SW480 (cell line): Measurements from ENCODE around the gene TEX28.
"Not testable (repeated sequence)": the region's sequence is repeated elsewhere in the genome, so short reads cannot be mapped to it uniquely, and the experiment has no call there.

Experiments used
- DNase-seq: peaks from one replicate; pipeline ENCODE4 v3.0.0-alpha.2; 2016; ENCODE audit warnings: low spot score

The TEX28 gene

GRCh38 chrX:154310616-154311536 lies 16.0 kb upstream of the TEX28 start:
- no peak for DNase-seq

DNA sequence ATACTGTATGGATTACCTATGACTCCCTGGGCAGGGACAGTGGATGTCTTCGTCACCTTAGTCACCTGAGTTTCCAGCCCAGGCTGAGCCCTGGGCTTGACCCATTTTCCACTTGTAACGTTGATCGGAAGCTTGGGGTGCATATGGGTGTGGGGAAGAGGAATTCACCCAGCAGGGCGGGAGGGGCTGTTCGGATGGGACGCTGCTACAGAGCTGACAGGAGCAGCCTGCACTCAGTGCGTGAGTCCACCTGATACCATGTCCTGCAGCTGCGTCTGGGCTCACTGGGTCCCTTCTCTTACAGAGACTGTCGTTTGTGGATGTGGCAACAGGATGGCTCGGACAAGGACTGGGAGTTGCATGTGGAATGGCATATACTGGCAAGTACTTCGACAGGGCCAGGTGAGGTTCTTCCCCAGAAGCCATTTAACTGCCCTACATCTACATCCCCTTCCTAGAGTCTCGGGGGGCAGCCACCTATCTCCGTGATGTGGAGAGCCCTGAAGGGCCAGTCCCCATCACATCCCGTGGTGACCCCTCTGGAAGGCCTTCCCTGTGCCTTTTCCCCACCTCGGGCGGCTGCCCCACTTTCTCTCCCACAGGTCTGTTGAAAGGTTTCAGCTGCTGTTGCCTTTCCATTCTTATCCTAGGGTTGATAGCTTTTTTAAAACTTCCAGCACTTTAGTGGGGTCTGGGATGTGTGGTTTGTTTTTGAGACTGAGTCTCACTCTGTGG lies 14.3 kb upstream of the TEX28 start:
- no peak for DNase-seq

GRCh38 chrX:154308108-154308946 lies 13.4 kb upstream of the TEX28 start:
- DNase-seq: peak; percentile 48

DNA sequence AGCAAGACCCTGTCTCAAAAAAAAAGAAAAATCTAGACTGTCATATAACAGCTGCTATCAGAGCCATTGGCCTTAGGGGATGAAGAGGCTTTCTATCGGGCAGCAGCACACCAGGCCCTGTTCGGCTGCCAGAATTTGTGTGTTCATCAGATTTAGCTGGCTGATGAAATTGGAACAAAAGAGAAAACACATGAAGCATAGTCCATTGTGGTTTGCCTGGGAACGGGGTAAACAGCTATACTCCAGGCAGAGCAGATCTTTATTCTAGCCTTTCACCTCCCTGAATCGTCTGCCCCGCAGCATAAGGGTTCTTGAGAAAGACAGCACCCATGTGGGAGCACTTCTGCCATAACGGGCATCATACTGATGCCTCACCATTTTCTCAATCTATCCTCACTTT lies 12.3 kb upstream of the TEX28 start:
- no peak for DNase-seq

DNA sequence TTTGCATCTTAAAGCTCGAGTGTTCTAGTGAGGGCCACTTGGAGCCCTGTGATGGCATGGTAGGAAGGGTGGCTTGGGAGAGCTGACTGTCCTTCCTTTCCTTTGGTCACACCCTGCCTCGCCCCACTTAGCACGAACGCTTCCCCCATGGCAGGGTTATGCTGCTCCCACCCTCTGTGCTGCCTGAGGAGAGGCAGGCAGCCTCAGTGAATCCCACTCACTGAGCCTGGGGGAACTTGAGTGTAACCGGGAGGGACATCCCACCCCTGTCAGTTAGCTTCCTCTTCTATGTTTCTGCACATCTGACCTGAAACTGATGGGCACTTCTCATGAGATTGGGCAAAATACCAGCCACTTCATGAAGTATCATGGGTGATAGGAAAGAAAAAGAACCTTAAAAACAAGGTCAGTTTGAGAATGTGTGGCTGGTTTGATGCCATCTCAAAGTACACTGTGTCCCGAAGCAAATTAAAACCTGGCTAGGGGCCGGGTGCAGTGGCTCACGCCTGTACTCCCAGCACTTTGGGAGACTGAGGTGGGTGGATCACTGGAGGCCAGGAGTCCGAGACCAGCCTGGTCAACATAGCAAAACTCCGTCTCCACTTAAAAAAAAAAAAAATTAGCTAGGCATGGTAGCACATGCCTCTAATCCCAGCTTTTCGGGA lies 10.7 kb upstream of the TEX28 start:
- DNase-seq: no peak

GRCh38 chrX:154304846-154305245 lies 9.9 kb upstream of the TEX28 start:
- DNase-seq: no peak

DNA sequence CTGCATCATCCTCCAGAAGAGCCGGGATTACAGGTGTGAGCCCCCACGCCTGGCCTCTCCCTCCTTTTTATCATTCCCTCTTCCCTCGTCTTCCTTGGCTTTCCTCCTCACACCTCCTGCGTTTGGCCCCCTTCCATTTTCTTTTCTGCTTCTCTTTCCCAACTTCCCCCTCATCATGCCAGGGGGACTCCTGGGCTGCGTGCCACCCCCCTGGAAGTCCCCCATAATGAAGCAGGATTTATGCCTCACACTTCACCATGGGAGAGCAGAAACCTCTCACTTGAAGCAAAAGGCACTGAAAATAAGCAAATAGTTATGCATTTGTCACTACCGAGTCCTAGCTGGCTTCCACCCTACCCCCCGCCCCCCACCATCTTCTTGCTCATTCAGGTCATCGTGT lies 8.6 kb upstream of the TEX28 start:
- DNase-seq: no peak

- DNase-seq: not testable (repeated sequence)
Measured at GRCh38 chrX:154302998-154303397, 8.1 kb upstream of the TEX28 start.

- DNase-seq: no peak
Measured at GRCh38 chrX:154300816-154301215, 5.9 kb upstream of the TEX28 start.

DNA sequence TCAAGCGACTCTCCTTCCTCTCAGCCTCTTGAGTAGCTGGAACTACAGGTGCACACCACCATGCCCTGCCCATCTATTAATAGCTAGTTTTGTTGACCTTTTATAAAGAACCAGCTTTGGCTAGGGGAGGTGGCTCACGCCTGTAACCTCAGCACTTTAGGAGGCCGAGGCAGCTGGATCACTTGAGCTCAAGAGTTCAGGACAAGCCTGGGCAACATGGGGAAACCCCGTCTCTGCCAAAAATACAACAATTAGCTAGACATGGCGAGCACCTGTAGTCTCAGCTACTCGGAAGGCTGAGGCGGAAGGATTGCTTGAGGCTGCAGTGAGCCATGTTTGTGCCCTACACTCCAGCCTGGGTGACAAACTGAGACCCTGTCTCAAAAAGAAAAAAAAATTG lies 3.4 kb upstream of the TEX28 start:
- no peak for DNase-seq

GRCh38 chrX:154296731-154297130 lies 1.8 kb upstream of the TEX28 start:
- DNase-seq: no peak

DNA sequence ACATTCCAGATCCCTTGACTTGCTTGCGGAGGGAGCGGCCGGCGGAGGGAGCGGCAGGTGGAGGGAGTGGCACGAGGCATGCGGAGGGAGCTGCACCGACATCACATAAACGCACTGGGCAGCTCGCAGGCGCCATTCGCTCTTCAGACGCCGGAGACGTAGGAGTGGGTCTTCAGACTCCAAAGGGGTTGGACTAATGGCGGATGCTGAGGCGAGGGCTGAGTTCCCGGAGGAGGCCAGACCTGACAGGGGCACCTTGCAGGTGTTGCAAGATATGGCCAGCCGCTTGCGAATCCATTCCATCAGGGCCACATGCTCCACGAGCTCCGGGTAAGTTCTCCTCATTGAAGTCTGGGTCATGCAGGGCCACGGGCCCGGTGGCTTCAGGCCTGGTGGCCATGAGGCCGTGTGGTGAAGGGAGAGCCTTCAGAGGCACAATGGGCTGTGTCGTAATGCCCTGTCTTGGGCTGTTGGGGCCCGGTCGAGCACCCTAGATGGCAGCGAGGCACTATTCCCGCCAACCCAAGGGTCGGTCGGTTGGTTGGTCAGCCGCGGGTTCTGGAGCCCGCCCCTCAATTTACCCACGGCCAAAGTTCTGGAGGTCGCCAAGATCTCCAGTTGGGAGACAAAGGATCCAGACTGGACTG lies 863 bp upstream of the TEX28 start, which contains the start of gene TKTL1:
TKTL1 (plus strand) TSS at position 132 of the 647 bp plus-strand sequence; CDS start at position 197, 65 bp downstream.
- no peak for DNase-seq

DNA sequence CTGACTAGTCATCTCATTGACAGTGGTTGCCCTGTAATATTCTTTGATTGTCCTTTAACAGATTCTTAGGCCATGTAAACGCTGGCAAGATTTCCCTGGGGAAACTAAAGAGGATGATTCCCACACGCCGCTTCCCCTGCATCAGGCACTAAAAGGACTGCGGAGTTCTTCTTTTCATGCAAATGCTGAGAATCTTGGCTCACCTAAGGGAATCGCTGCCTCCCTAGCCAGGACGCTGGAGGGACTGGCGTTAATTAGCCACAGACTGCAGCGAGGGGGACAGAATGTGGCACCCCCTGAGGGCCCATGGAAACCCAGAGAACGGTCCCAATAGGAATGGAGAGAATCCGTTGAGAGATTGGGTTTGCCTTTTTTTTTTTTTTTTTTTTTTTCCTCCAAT lies 8.5 kb downstream of the TEX28 start:
- DNase-seq: not testable (repeated sequence)

DNA sequence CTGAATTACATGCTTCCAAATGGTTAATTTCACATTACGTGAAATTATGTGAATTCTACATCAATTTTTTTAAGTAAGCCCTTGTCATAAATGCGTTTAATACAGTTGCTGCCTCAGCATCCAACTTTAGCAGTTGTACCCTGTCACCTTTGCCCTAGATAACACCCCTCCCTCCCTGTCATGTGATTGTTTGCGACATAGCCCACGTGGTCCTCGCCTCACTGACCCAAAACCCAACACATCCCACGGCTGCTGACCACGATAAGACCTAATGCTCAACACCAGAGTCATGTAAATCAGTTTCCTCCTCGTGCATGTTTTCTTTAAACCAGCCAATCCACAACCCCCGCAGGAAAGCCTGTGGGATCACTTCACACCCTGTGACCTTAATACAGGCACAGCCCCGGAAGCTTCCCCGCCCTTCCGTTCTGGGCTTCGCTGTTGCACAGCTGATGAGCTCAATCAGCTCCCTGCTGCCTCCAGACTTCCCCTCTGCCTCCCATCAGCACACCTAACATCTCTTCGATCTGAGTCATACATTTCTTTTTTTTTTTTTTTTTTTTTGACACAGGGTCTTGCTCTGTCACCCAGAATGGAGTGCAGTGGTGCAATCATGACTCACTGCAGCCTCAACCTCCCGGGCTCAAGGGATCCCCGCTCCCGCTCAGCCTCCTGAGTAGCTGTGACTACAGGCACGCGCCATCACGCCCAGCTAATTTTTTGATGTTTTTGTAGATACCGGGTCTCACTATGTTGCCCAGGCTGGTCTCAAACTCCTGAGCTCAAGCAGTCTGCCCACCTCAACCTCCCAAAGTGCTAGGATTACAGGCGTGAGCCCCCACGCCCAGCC lies 10.2 kb downstream of the TEX28 start:
- not testable (repeated sequence) for DNase-seq

- DNase-seq: not testable (repeated sequence)
Measured at GRCh38 chrX:154269245-154269644, 25.7 kb downstream of the TEX28 start.

DNA sequence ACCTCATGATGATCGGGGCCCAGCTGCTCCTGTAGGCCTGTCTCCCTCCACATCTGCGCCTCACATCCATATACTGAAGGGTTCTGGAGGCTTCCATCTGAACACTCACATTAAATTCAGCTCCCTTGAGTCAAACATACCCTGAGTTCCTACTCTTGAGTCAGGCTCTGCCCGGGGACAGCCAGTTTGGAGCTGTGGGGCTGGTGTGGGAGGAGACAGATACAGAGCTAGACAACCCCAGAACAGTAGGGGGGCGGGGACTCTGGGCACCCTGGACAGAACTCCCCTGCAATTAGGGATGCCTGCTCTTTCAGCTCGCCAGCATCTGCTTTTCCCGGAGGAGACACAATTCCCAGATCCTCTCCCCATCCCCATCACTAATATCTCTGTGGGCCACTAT lies 31.9 kb downstream of the TEX28 start:
- DNase-seq: not testable (repeated sequence)

- DNase-seq: not testable (repeated sequence)
Measured at GRCh38 chrX:154258711-154259110, 36.2 kb downstream of the TEX28 start.

DNA sequence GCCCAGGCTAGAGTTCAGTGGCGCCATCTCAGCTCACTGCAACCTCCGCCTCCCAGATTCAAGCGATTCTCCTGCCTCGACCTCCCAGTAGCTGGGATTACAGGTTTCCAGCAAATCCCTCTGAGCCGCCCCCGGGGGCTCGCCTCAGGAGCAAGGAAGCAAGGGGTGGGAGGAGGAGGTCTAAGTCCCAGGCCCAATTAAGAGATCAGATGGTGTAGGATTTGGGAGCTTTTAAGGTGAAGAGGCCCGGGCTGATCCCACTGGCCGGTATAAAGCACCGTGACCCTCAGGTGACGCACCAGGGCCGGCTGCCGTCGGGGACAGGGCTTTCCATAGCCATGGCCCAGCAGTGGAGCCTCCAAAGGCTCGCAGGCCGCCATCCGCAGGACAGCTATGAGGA lies 37.6 kb downstream of the TEX28 start, which contains the start of gene OPN1MW3:
OPN1MW3 (plus strand) TSS at position 301 of the 400 bp plus-strand sequence; CDS start at position 339, 38 bp downstream.
- DNase-seq: not testable (repeated sequence)

- not testable (repeated sequence) for DNase-seq
Measured at GRCh38 chrX:154248076-154248475, 46.8 kb downstream of the TEX28 start.
